ENCODE results near the gene PJVK.
"Not testable (repeated sequence)": the region's sequence is repeated elsewhere in the genome, so short reads cannot be mapped to it uniquely, and the experiment has no call there.

The PJVK gene

DNA sequence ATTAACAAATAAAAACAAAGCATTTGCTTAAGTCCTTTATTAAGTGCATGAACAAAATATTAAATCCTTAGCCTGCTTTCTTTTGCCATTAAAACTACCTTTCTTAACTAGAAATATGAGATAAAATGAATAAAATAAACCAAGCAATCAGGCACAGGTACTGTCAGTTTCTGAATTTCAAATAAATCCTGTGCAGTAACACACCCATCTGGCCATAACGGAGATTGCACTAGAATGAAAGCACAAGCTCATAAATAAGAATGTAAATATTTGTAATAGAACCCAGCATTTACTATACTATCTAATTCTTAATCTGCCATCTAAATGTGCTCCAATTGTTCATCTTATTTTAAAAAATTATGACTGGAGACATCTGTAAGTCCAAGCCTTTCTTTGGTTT is 32.1 kb upstream of the PJVK start:
- Histone ChIP-seq H2AK5ac (ENCODE audit: low read length, severe bottlenecking) (no peak overlapping the region), H3K14ac (ENCODE audit: low read length in 2 of 2) (no peak overlapping the region), H3K4me2 (ENCODE audit: low read length, poor library complexity, severe bottlenecking) (no peak overlapping the region), H2AFZ (ENCODE audit: low read depth, low read length) (no peak overlapping the region), H2BK12ac (ENCODE audit: low read length in 2 of 2) (no peak overlapping the region), H3K18ac (ENCODE audit: low read depth in 1 of 2, low read length in 2 of 2) (no peak overlapping the region), H3K4me1 (ENCODE audit: control insufficient read depth, insufficient read depth, low read depth, low read length) (no peaks in the 10 kb centered on the region), H2BK15ac (ENCODE audit: low read depth, poor library complexity, severe bottlenecking) (no peak overlapping the region), H4K8ac (ENCODE audit: low read length) (no peak overlapping the region), H3K79me1 (replicated peaks; ENCODE audit: low read length, poor library complexity, severe bottlenecking) (peaks cover 41% of the 10 kb centered on the region), H3K9ac (ENCODE audit: low read length) (no peak overlapping the region), H3K36me3 (ENCODE audit: control insufficient read depth in 1 of 2, insufficient read depth in 2 of 2, low read depth in 1 of 2, low read length in 2 of 2) (no peaks in the 10 kb centered on the region), H3K27ac (ENCODE audit: low read length, poor library complexity, severe bottlenecking) (no peak overlapping the region), H2BK5ac (ENCODE audit: low read depth, low read length, poor library complexity, severe bottlenecking) (no peak overlapping the region), H3K27me3 (ENCODE audit: control insufficient read depth in 1 of 2, insufficient read depth in 1 of 2, low read length in 2 of 2) (no peaks in the 10 kb centered on the region), H2BK120ac (ENCODE audit: low read depth, low read length) (no peak overlapping the region), H4K91ac (ENCODE audit: low read length) (no peak overlapping the region), H3K23ac (ENCODE audit: low read length in 2 of 2) (no peak overlapping the region), H3K4ac (ENCODE audit: low read depth in 1 of 2, low read length in 2 of 2) (no peak overlapping the region), H3K9me3 (ENCODE audit: control insufficient read depth, low read length) (no peaks in the 10 kb centered on the region), H3K4me3 (ENCODE audit: insufficient read depth in 1 of 2, low read depth in 1 of 2, low read length in 2 of 2) (no peak overlapping the region)
- WGBS = no CpG with 5 or more reads among the region's 1 CpG
- peak; percentile 44 for DNase-seq

DNA sequence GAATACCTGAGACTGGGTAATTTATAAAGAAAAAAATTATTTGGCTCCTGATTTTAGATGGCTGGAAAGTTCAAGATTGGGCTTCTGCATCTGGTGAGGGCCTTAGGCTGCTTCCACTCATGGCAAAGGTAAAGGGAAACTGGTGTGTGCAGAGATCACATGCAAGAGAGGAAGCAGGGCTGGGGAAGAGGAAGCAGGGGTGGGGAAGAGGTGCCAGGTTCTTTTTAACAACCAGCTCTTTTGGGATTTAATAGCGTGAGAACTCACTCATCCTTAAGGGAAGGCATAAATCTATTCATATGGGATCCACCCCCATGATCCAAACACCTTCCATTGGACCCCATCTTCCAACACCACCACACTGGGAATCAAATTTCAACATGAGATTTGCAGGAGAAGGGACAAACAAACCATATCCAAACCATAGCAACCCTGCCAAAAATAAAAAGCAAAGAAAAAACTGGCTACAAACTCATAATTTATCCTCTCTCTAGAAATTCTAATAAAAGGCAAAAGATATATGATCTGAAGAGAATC is 30.6 kb upstream of the PJVK start:
- Histone ChIP-seq H2AFZ (ENCODE audit: low read depth, low read length) (no peak overlapping the region), H2AK5ac (ENCODE audit: low read length, severe bottlenecking) (no peak overlapping the region), H2BK15ac (ENCODE audit: low read depth, poor library complexity, severe bottlenecking) (no peak overlapping the region), H3K4me2 (ENCODE audit: low read length, poor library complexity, severe bottlenecking) (no peak overlapping the region), H3K36me3 (ENCODE audit: control insufficient read depth in 1 of 2, insufficient read depth in 2 of 2, low read depth in 1 of 2, low read length in 2 of 2) (no peaks in the 10 kb centered on the region), H2BK120ac (ENCODE audit: low read depth, low read length) (no peak overlapping the region), H3K14ac (ENCODE audit: low read length in 2 of 2) (no peak overlapping the region), H3K18ac (ENCODE audit: low read depth in 1 of 2, low read length in 2 of 2) (no peak overlapping the region), H2BK12ac (ENCODE audit: low read length in 2 of 2) (no peak overlapping the region), H3K4me1 (ENCODE audit: control insufficient read depth, insufficient read depth, low read depth, low read length) (no peaks in the 10 kb centered on the region), H4K8ac (ENCODE audit: low read length) (no peak overlapping the region), H4K91ac (ENCODE audit: low read length) (no peak overlapping the region), H3K79me1 (replicated peaks; ENCODE audit: low read length, poor library complexity, severe bottlenecking) (peaks cover 43% of the 10 kb centered on the region), H3K23ac (ENCODE audit: low read length in 2 of 2) (no peak overlapping the region), H3K27me3 (ENCODE audit: control insufficient read depth in 1 of 2, insufficient read depth in 1 of 2, low read length in 2 of 2) (no peaks in the 10 kb centered on the region), H3K4ac (ENCODE audit: low read depth in 1 of 2, low read length in 2 of 2) (no peak overlapping the region), H3K9me3 (ENCODE audit: control insufficient read depth, low read length) (no peaks in the 10 kb centered on the region), H3K27ac (ENCODE audit: low read length, poor library complexity, severe bottlenecking) (no peak overlapping the region), H2BK5ac (ENCODE audit: low read depth, low read length, poor library complexity, severe bottlenecking) (no peak overlapping the region), H3K9ac (ENCODE audit: low read length) (no peak overlapping the region), H3K4me3 (ENCODE audit: insufficient read depth in 1 of 2, low read depth in 1 of 2, low read length in 2 of 2) (no peak overlapping the region)
- peak; percentile 16 for DNase-seq
- 33% methylated on average over 1 of the region's 1 CpG for WGBS

DNA sequence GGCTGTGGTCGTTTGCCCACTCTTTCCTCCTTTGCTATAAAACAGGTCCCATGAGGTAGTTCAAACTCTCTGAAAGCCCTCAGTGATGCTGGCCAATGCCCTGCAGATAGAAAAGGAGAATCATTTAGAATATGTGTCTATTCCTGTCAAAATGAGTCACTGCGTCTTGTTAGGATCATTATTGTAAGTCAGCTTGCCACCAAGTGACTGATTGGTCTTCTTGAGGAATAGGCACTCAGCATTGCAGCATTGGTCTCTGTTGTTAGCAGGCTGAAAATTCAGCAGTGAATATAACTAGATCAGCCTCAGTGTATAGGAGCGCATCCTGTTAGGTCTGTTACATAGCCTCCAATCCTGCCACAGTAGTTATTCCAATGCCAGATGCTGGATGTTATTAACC is 29.1 kb upstream of the PJVK start:
- H3K9me3 ChIP-seq (ENCODE audit: control insufficient read depth, low read length) = no peaks in the 10 kb centered on the region
- no peak overlapping the region for H3K27ac ChIP-seq (ENCODE audit: low read length, poor library complexity, severe bottlenecking)
- no peak overlapping the region for H2AFZ ChIP-seq (ENCODE audit: low read depth, low read length)
- no peak overlapping the region for H2BK12ac ChIP-seq (ENCODE audit: low read length in 2 of 2)
- H3K23ac ChIP-seq (ENCODE audit: low read length in 2 of 2) = no peak overlapping the region
- no peak overlapping the region for H3K4ac ChIP-seq (ENCODE audit: low read depth in 1 of 2, low read length in 2 of 2)
- H3K4me2 ChIP-seq (ENCODE audit: low read length, poor library complexity, severe bottlenecking) = no peak overlapping the region
- H4K8ac ChIP-seq (ENCODE audit: low read length) = no peak overlapping the region
- H3K4me1 ChIP-seq (ENCODE audit: control insufficient read depth, insufficient read depth, low read depth, low read length) = no peaks in the 10 kb centered on the region
- H3K14ac ChIP-seq (ENCODE audit: low read length in 2 of 2) = no peak overlapping the region
- H3K18ac ChIP-seq (ENCODE audit: low read depth in 1 of 2, low read length in 2 of 2) = no peak overlapping the region
- H2AK5ac ChIP-seq (ENCODE audit: low read length, severe bottlenecking) = no peak overlapping the region
- whole genome bisulfite sequencing = 98% methylated on average over 2 of the region's 3 CpGs
- H3K36me3 ChIP-seq (ENCODE audit: control insufficient read depth in 1 of 2, insufficient read depth in 2 of 2, low read depth in 1 of 2, low read length in 2 of 2) = peaks cover 0 to 9% of the 10 kb centered on the region in 2 experiments
- peaks cover 40% of the 10 kb centered on the region for H3K79me1 ChIP-seq (replicated peaks; ENCODE audit: low read length, poor library complexity, severe bottlenecking)
- no peak overlapping the region for H2BK15ac ChIP-seq (ENCODE audit: low read depth, poor library complexity, severe bottlenecking)
- H2BK5ac ChIP-seq (ENCODE audit: low read depth, low read length, poor library complexity, severe bottlenecking) = no peak overlapping the region
- H2BK120ac ChIP-seq (ENCODE audit: low read depth, low read length) = no peak overlapping the region
- no peak overlapping the region for H3K9ac ChIP-seq (ENCODE audit: low read length)
- H4K91ac ChIP-seq (ENCODE audit: low read length) = no peak overlapping the region
- no peaks in the 10 kb centered on the region for H3K27me3 ChIP-seq (ENCODE audit: control insufficient read depth in 1 of 2, insufficient read depth in 1 of 2, low read length in 2 of 2)
- no peak overlapping the region for H3K4me3 ChIP-seq (ENCODE audit: insufficient read depth in 1 of 2, low read depth in 1 of 2, low read length in 2 of 2)
- DNase-seq = no peak

DNA sequence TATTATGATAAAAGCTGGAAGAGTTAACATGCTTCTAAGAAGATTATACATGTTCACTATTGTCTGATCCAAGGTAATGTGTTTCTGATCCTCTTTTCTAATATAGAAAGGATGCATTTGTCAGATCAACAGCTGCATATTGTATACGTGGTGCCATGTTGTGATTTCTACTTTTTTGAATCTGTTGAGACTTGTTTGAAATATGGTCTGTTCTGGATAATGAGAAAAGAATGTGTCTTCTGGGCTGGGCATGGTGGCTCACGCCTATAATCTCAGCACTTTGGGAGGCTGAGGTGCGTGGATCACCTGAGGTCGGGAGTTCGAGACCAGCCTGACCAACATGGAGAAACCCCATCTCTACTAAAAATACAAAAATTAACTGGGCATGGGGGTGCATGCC is 27.4 kb upstream of the PJVK start:
- H2BK12ac ChIP-seq (ENCODE audit: low read length in 2 of 2) = not testable (repeated sequence)
- 99% methylated on average over 4 of the region's 5 CpGs for WGBS

More for the DNA sequence above, 27.4 kb upstream of the PJVK start:
- not testable (repeated sequence) for H4K8ac ChIP-seq (ENCODE audit: low read length); H4K91ac ChIP-seq (ENCODE audit: low read length); H3K9ac ChIP-seq (ENCODE audit: low read length); H2BK120ac ChIP-seq (ENCODE audit: low read depth, low read length); H3K27ac ChIP-seq (ENCODE audit: low read length, poor library complexity, severe bottlenecking); H2BK5ac ChIP-seq (ENCODE audit: low read depth, low read length, poor library complexity, severe bottlenecking); H3K4me1 ChIP-seq (ENCODE audit: control insufficient read depth, insufficient read depth, low read depth, low read length); H2AFZ ChIP-seq (ENCODE audit: low read depth, low read length); H3K18ac ChIP-seq (ENCODE audit: low read depth in 1 of 2, low read length in 2 of 2); H3K4ac ChIP-seq (ENCODE audit: low read depth in 1 of 2, low read length in 2 of 2); H3K9me3 ChIP-seq (ENCODE audit: control insufficient read depth, low read length); H3K4me3 ChIP-seq (ENCODE audit: insufficient read depth in 1 of 2, low read depth in 1 of 2, low read length in 2 of 2); H3K14ac ChIP-seq (ENCODE audit: low read length in 2 of 2); H2BK15ac ChIP-seq (ENCODE audit: low read depth, poor library complexity, severe bottlenecking); H2AK5ac ChIP-seq (ENCODE audit: low read length, severe bottlenecking); H3K23ac ChIP-seq (ENCODE audit: low read length in 2 of 2); DNase-seq; H3K4me2 ChIP-seq (ENCODE audit: low read length, poor library complexity, severe bottlenecking); H3K27me3 ChIP-seq (ENCODE audit: control insufficient read depth in 1 of 2, insufficient read depth in 1 of 2, low read length in 2 of 2)
- H3K79me1 ChIP-seq (replicated peaks; ENCODE audit: low read length, poor library complexity, severe bottlenecking) = peaks cover 38% of the 10 kb centered on the region
- H3K36me3 ChIP-seq (ENCODE audit: control insufficient read depth in 1 of 2, insufficient read depth in 2 of 2, low read depth in 1 of 2, low read length in 2 of 2) = peaks cover 5 to 15% of the 10 kb centered on the region in 2 experiments
